HepG2 (cell line): ENCODE results near the gene EIF6. TPM values are rescaled to one million over a fixed set of nuclear protein-coding genes. Genes with fewer than 3 reads are reported as not detected.

Experiments used
- ATAC-seq: fragments of 200-7000 bp; cut with Tn5 transposase; 3 replicates; pipeline ENCODE4 v1.9.1; 2020; ENCODE audit warnings: mild to moderate bottlenecking, moderate library complexity
- BruUV-seq: library from RNA; stranded (reverse); fragments of 400-500 nt; replicated peaks from 2 replicates; lab custom pipeline; 2021; lab: Mats Ljungman, UMichigan
- CTCF ChIA-PET: fragments of 300-600 bp; formaldehyde crosslinking; extraction: SDS; loops from one replicate; lab custom pipeline; 2021; ENCODE audit warnings: low total read pairs, inconsistent platforms, low intra/inter-chr PET ratio; lab: Yijun Ruan, JAX
- POLR2A ChIA-PET: fragments of 350-600 bp; sonication (Branson Sonifier 250); formaldehyde crosslinking; loops from one replicate; lab custom pipeline; 2020; ENCODE audit warnings: antibody characterized with exemption, inconsistent platforms; lab: Yijun Ruan, JAX
- DNase-seq: peaks from one replicate; pipeline ENCODE4 v3.0.0-alpha.2; 2015; ENCODE audit warnings: low spot score
- FAIRE-seq: peaks from 3 replicates; lab custom pipeline; 2011; peaks lifted over from hg19 to GRCh38; lab: Jason Lieb, UNC
- H2AFZ ChIP-seq: one replicate; pipeline ENCODE4 v1.6.1; 2011; ENCODE audit warnings: low read length, inconsistent platforms
- H3K27ac ChIP-seq: fragments of 300-600 bp; 3 replicates; pipeline ENCODE4 v1.8.0; 2011; ENCODE audit warnings: mixed run types, mild to moderate bottlenecking, mixed read lengths, low read length, inconsistent platforms; ENCODE audit not compliant: insufficient read depth; ENCODE audit errors: extremely low read length
- H3K27me3 ChIP-seq, 2 experiments: fragments of 200-600 bp in 1 of 2; 2 replicates in 1 of 2; 3 replicates in 1 of 2; pipeline versions ENCODE4 v1.6.0 to v1.8.0; 2011; ENCODE audit warnings: low read length in 2 of 2, mild to moderate bottlenecking in 2 of 2, moderate library complexity in 2 of 2, inconsistent platforms in 1 of 2; ENCODE audit not compliant: insufficient read depth in 2 of 2, control insufficient read depth in 1 of 2
- H3K36me3 ChIP-seq, 2 experiments: fragments of 200-600 bp in 1 of 2; replicated peaks in 1 of 2; 2 replicates in 1 of 2; 3 replicates in 1 of 2; pipeline versions ENCODE4 v1.5.1 to v1.8.0; 2011; ENCODE audit warnings: low read length in 2 of 2, inconsistent platforms in 1 of 2; ENCODE audit not compliant: insufficient read depth in 2 of 2, control insufficient read depth in 1 of 2
- H3K4me1 ChIP-seq: 2 replicates; pipeline ENCODE4 v1.5.1; 2012; ENCODE audit warnings: low read length, inconsistent platforms; ENCODE audit not compliant: insufficient read depth
- H3K4me2 ChIP-seq: 2 replicates; pipeline ENCODE4 v1.6.0; 2011; ENCODE audit warnings: low read depth, low read length, inconsistent platforms
- H3K4me3 ChIP-seq, 3 experiments: fragments of 200-600 bp in 1 of 3; sonication (generic), shearing (Covaris generic) in 1 of 3; replicated peaks in 1 of 3; 2 replicates each; pipeline ENCODE4 v1.5.1; 2011 to 2016; ENCODE audit warnings: low read length in 3 of 3, inconsistent platforms in 2 of 3, low read depth in 2 of 3, mild to moderate bottlenecking in 2 of 3, control low read depth in 1 of 3, mixed read lengths in 1 of 3; ENCODE audit not compliant: insufficient read depth in 1 of 3
- H3K79me2 ChIP-seq: one replicate; pipeline ENCODE4 v1.6.1; 2011; ENCODE audit warnings: low read length, inconsistent platforms; ENCODE audit not compliant: insufficient read depth
- H3K9ac ChIP-seq: 2 replicates; pipeline ENCODE4 v1.6.0; 2011; ENCODE audit warnings: mild to moderate bottlenecking, low read depth, low read length, inconsistent platforms; ENCODE audit not compliant: insufficient read depth
- H3K9me3 ChIP-seq: 2 replicates; pipeline ENCODE4 v1.5.1; 2012; ENCODE audit warnings: mild to moderate bottlenecking, low read length
- H4K20me1 ChIP-seq: 2 replicates; pipeline ENCODE4 v1.6.0; 2011; ENCODE audit warnings: inconsistent platforms, mild to moderate bottlenecking, low read length, moderate library complexity; ENCODE audit not compliant: insufficient read depth
- CREB1 ChIP-seq, 2 experiments: fragments of 450-650 bp in 1 of 2; IDR thresholded peaks; 2 replicates each; pipeline ENCODE4 v1.6.1; 2016 to 2017; ENCODE audit warnings: control low read depth in 1 of 2, mild to moderate bottlenecking in 1 of 2, missing compliant biosample characterization in 1 of 2, missing genetic modification characterization in 1 of 2
- ZNF510 ChIP-seq: sonication (generic); formaldehyde crosslinking; IDR thresholded peaks from 2 replicates; pipeline ENCODE4 v1.4.0; 2020; ENCODE audit warnings: low read depth, mild to moderate bottlenecking, missing genetic modification reagents
- ZNF616 ChIP-seq: sonication (generic); formaldehyde crosslinking; IDR thresholded peaks from 2 replicates; pipeline ENCODE4 v1.5.0; 2020; ENCODE audit warnings: low read depth, mild to moderate bottlenecking, missing genetic modification reagents
- WGBS: methylation state at CpG from one replicate; pipeline ENCODE4 v1.1.6; 2017; ENCODE audit warnings: low lambda C conversion rate; 5-methylcytosine and 5-hydroxymethylcytosine counted together
- in situ Hi-C: cut with HindIII; loops from 2 replicates; pipeline ENCODE4 v1.10.0; 2017; ENCODE audit warnings: low pct_unique_long_range_greater_than_20kb; ENCODE audit not compliant: extremely low pct_ligation_motif_present
- intact Hi-C: fragments of 100-400 bp; cut with micrococcal nuclease; formaldehyde crosslinking; loops from one replicate; pipeline ENCODE4 v1.10.0; 2022; ENCODE audit not compliant: unreplicated experiment
- polyA plus RNA-seq, 8 experiments: library from polyadenylated mRNA; depleted of rRNA in 3 of 8; stranded (reverse) in 7 of 8; unstranded in 1 of 8; fragments of >200 nt; fragmentation: Illumina TruSeq in 4 of 8; extraction: Trizol in 4 of 8; gene quantifications; 2 replicates each; pipeline versions ENCODE4 v1.2.1 to v1.2.3, GENCODE V29; 2011 to 2016; ENCODE audit warnings: low read depth in 4 of 8, missing spikeins in 1 of 8, mixed read lengths in 1 of 8; ENCODE audit not compliant: insufficient read depth in 1 of 8
- total RNA-seq, 5 experiments: library from RNA; depleted of rRNA; stranded (reverse); fragments of >200 nt; fragmentation: Illumina TruSeq; extraction: Trizol; gene quantifications; 2 replicates each; pipeline ENCODE4 v1.2.3, GENCODE V29; 2016; ENCODE audit warnings: low read depth in 1 of 5
- TF ChIP-seq, protein P1 (sequence below): sonication (generic); formaldehyde crosslinking; IDR thresholded peaks from 2 replicates; pipeline ENCODE4 v1.4.0; 2020; ENCODE audit warnings: mild to moderate bottlenecking, missing genetic modification reagents
- TF ChIP-seq, protein P2 (sequence below): sonication (generic); formaldehyde crosslinking; IDR thresholded peaks from 2 replicates; pipeline ENCODE4 v1.4.0; 2020; ENCODE audit warnings: missing genetic modification reagents
- TF ChIP-seq, protein P3 (sequence below): sonication (generic); formaldehyde crosslinking; IDR thresholded peaks from 2 replicates; pipeline ENCODE4 v1.5.1; 2020; ENCODE audit warnings: mild to moderate bottlenecking, missing genetic modification reagents, moderate library complexity

EIF6 gene
- total and polyA plus RNA-seq, 2 of the 13 experiments (the other 11 are each of a cell fraction or from before 2014, with no cell fraction given) = 462 to 466 TPM

DNA sequence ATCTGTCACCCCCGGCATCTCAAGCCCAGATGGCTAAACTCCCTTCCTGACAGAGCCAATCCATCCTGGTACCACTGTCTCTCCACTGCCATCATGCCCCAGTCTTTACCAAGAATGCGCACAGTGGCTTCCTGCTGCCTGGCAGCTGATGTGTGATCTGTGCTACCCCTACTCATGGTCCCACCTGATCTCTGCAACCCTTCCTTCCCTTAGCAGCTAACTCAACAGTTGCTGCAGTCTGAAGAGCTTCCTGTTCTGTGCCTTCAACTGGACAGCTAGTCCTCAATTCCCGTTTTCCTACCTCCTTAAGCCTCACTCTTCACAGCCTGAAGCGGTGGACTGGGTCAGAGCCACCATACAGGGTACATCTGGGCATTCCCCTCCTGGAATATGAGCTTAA lies 15.2 kb upstream of the EIF6 start (continued):
- TF ChIP-seq, protein P1, sequence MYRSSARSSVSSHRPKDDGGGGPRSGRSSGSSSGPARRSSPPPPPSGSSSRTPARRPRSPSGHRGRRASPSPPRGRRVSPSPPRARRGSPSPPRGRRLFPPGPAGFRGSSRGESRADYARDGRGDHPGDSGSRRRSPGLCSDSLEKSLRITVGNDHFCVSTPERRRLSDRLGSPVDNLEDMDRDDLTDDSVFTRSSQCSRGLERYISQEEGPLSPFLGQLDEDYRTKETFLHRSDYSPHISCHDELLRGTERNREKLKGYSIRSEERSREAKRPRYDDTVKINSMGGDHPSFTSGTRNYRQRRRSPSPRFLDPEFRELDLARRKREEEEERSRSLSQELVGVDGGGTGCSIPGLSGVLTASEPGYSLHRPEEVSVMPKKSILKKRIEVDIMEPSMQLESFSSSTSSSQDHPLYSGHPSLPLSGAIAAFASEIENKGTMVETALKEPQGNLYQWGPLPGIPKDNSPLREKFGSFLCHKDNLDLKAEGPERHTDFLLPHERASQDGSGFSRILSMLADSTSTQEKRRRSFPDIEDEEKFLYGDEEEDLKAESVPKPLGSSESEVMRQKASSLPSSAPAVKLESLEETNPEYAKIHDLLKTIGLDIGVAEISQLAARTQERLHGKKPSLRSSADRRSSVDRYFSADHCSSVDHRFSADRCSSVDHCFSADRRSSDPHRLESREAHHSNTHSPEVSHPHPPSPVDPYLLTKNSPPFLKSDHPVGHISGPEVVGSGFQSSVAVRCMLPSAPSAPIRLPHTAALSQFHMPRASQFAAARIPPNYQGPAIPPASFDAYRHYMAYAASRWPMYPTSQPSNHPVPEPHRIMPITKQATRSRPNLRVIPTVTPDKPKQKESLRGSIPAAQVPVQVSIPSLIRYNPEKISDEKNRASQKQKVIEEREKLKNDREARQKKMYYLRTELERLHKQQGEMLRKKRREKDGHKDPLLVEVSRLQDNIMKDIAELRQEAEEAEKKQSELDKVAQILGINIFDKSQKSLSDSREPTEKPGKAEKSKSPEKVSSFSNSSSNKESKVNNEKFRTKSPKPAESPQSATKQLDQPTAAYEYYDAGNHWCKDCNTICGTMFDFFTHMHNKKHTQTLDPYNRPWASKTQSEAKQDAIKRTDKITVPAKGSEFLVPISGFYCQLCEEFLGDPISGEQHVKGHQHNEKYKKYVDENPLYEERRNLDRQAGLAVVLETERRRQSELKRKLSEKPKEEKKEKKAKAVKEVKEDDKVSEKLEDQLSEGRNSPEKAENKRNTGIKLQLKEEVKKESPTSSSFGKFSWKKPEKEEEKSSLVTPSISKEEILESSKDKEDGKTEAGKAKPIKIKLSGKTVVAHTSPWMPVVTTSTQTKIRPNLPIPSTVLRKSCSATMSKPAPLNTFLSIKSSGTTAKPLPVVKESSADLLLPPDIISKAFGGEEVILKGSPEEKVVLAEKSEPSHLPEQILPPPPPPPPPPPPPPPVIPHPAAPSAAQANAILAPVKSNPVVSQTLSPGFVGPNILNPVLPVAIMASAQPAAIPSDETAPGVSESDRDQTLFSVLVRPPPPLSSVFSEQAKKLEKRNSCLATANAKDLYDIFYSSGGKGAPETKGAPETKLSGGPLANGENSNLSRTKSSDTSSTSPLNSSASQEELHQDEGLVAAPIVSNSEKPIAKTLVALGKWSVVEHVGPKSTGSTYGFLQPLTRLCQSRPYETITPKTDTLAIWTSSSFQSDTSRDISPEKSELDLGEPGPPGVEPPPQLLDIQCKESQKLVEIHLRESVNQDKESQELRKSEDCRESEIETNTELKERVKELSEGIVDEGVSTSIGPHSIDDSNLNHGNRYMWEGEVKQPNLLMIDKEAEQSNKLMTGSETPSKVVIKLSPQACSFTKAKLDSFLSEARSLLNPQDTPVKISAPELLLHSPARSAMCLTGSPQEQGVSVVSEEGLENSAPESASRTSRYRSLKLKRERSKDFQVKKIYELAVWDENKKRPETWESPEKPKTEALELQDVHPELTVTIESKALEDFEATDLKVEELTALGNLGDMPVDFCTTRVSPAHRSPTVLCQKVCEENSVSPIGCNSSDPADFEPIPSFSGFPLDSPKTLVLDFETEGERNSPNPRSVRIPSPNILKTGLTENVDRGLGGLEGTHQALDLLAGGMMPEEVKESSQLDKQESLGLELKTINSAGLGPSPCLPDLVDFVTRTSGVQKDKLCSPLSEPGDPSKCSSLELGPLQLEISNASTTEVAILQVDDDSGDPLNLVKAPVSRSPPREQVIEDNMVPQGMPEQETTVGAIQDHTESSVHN (CRISPR knock-in tag) = no peak

DNA sequence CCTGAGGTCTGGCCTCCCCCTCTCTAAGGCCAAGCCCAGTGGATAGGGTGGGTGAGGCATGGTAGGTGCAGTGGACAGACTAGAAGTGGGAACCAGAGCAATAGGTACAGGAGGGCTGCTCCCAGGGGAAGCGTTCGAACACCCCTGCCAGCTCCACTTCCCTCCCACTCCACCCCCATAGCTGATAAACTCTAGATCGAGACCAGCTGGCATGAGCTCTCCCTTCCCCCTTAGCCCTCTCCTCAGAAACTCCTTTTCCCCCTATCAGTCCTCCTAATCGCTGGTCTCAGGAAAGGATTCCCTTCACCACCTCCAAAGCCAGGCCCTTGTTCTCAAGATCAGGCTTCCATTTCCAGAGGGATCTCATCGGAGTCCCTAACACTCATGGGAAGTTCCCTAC lies 13.7 kb upstream of the EIF6 start:
- H3K9me3 ChIP-seq = no peaks in the 10 kb centered on the region
- 65% methylated on average over 5 of the region's 5 CpGs for WGBS
- H4K20me1 ChIP-seq = no peaks in the 10 kb centered on the region
- H3K4me1 ChIP-seq = peaks cover 34% of the 10 kb centered on the region
- intact Hi-C loops = no loop called here
- no peaks in the 10 kb centered on the region for H3K79me2 ChIP-seq
- H3K36me3 ChIP-seq = peaks cover 3 to 9% of the 10 kb centered on the region in 2 experiments; a peak in 3 of 5 replicates
- ATAC-seq (0 out of 3 replicates have a peak, but pooled peaks have one; percentile 1), DNase-seq (no peak), FAIRE-seq (no peak)
- no peak overlapping the region for H3K27ac ChIP-seq
- H3K9ac ChIP-seq = no peak overlapping the region
- peaks cover 5 to 29% of the 10 kb centered on the region in 2 experiments for H3K27me3 ChIP-seq
- TF ChIP-seq, protein P2, sequence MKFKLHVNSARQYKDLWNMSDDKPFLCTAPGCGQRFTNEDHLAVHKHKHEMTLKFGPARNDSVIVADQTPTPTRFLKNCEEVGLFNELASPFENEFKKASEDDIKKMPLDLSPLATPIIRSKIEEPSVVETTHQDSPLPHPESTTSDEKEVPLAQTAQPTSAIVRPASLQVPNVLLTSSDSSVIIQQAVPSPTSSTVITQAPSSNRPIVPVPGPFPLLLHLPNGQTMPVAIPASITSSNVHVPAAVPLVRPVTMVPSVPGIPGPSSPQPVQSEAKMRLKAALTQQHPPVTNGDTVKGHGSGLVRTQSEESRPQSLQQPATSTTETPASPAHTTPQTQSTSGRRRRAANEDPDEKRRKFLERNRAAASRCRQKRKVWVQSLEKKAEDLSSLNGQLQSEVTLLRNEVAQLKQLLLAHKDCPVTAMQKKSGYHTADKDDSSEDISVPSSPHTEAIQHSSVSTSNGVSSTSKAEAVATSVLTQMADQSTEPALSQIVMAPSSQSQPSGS (CRISPR knock-in tag) = no peak
- TF ChIP-seq, protein P3, sequence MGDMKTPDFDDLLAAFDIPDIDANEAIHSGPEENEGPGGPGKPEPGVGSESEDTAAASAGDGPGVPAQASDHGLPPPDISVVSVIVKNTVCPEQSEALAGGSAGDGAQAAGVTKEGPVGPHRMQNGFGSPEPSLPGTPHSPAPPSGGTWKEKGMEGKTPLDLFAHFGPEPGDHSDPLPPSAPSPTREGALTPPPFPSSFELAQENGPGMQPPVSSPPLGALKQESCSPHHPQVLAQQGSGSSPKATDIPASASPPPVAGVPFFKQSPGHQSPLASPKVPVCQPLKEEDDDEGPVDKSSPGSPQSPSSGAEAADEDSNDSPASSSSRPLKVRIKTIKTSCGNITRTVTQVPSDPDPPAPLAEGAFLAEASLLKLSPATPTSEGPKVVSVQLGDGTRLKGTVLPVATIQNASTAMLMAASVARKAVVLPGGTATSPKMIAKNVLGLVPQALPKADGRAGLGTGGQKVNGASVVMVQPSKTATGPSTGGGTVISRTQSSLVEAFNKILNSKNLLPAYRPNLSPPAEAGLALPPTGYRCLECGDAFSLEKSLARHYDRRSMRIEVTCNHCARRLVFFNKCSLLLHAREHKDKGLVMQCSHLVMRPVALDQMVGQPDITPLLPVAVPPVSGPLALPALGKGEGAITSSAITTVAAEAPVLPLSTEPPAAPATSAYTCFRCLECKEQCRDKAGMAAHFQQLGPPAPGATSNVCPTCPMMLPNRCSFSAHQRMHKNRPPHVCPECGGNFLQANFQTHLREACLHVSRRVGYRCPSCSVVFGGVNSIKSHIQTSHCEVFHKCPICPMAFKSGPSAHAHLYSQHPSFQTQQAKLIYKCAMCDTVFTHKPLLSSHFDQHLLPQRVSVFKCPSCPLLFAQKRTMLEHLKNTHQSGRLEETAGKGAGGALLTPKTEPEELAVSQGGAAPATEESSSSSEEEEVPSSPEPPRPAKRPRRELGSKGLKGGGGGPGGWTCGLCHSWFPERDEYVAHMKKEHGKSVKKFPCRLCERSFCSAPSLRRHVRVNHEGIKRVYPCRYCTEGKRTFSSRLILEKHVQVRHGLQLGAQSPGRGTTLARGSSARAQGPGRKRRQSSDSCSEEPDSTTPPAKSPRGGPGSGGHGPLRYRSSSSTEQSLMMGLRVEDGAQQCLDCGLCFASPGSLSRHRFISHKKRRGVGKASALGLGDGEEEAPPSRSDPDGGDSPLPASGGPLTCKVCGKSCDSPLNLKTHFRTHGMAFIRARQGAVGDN = 0 out of 2 replicates have a peak, but pooled peaks have one; percentile 3
- TF ChIP-seq ZNF616 (no peak), CREB1 (IDR thresholded peaks at IDR 0.05) (no peak), CREB1 (CRISPR knock-in tag; IDR thresholded peaks at IDR 0.05) (no peak), ZNF510 (CRISPR knock-in tag) (no peak)
- POLR2A ChIA-PET = interaction anchor here (2.3 to 3.3 kb wide), 3 partner anchors 8 to 14 kb away, joined by 7 to 19 read pairs (median 10); partner anchors contain the start of gene EIF6
- no peak overlapping the region for H2AFZ ChIP-seq
- CTCF ChIA-PET = no interaction called here
- in situ Hi-C loops = loop anchor here (5.0 kb wide), 1 partner anchor 34 kb away; no protein-coding TSS in a partner anchor
- H3K4me2 ChIP-seq = no peak overlapping the region
- no TSS peak for BruUV-seq
- H3K4me3 ChIP-seq = no peak overlapping the region
